ENCODE data around the gene TSHZ2.
"Not testable (repeated sequence)": the region's sequence is repeated elsewhere in the genome, so short reads cannot be mapped to it uniquely, and the experiment has no call there.

TSHZ2 gene

DNA sequence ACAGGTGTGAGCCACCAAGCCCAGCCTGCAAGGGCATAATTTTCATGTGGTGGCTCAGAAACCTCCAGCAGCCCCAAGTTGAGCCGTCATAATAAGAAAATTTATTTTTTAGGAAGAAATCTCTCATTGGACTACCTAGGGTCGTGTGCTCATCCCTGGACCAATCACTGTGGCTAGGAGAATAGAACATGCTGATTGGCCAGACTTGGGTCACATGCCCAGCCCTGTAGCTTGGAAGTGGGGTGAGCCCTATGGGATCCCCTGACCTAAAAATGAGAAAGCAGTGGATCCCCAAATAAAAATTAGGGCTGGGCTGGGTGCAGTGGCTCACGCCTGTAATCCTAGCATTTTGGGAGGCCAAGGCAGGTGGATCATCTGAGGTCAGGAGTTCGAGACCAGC, 466.2 kb downstream of the TSHZ2 start:
- DNase-seq, result no peak

DNA sequence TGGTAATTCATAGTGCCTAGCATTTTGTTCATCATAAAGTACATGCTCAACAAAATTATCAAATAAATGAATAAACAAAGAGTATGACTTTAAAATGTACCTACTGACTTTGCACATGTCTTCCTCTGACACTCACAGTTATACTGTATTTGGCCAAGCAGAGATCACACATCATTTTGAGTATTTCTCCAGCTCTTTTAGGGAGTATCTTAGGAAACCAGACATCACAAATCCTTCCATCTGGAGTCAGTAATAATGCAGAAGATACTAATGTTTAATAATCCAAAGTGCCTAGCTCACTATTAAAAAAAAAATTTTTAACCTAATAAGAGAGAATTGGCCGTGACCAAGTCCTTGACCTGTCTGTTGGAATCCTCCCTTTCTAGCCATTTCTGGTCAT, 466.9 kb downstream of the TSHZ2 start:
- no peak for DNase-seq

DNA sequence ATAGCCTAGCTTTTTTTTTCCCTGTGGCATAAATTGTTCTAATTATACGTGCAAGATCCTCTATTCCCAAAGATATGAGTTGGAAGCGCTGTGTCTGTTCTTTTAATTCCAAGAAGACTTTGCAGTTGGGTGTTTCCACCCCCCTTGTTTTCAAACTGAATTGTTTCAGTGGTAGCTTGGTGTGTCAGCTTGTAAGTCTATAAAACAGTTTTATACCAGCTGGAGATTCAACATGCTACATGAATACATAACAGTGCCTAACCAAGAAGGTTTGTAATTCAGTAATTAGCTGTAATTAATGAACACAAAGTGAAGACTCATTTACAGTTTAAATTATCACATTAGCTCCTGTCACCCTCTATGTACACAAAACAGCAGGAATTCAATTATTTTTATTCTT, 467.5 kb downstream of the TSHZ2 start:
- DNase-seq, result no peak

DNA sequence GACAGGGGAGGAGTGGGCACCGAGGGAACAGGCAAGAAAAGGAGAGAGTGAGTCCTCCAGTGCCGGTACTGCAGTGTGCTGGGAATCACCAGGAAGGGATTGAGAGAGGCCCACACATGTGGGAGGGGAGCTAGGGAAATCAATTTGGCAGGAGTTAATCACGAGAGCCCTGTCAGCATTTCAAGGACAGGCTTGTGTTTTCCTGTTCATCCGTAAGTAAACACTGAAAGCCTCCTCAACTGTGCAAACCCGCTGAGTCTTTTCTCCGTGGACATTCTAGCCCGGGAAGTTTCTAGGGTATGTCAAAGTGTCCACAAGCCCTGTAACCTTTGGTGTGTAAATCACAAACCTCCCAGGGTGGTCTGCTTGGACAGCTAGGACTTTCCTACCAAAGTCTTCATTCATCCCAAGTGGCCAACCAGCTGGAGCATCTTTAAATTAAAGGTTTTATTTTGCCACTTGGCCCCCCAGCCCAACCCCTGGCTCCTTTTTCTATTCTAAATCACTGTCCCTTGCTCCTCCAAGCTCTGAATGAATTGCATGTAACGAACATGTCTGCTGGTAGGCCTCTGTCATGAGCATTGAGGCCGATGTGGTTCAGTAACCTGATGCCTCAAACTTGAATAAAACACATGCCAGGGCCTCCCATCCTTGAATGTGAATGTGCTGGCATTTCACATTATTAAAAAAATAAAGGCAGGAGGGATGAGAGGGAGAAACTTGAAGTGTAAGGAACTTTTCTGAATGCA, 472.4 kb downstream of the TSHZ2 start:
- no peak for DNase-seq

DNA sequence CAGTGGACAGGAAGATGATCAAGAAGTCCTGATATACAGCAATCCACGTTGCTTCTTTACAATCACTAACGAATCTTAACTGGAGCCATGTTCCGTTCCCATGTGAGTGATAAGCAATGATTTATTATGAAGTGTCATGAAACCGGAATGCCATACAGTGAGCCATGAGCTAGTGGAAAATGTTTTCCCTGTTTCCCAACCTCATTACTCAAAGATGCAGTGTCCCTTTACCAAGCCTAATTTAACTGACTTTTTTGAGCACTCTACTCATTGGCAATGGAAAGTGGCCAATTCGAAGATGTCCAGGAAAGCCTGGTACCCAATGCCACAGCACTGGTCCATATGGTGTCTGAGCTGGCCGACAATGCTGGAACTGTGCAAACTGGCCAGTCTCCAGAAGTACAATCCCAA, 473.2 kb downstream of the TSHZ2 start:
- no peak for DNase-seq

DNA sequence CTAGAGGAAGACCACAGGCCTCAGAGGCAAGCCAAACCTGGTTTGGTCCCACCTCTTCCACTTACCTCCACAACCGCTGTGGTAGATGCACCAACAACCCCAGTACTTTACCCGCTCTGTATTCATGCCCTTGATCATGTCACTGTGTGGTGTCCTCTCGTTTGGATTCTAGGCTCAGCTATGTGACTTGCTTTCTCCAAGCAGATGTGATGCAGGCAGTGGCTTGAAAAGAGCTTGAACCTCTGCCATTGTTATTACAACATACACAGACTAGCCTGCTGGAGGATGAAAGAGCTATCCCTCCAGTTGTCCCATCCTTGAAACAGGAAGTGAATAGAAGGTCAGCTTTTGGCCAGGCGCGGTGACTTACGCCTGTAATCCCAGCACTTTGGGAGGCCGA, 473.8 kb downstream of the TSHZ2 start:
- DNase-seq, result no peak

DNA sequence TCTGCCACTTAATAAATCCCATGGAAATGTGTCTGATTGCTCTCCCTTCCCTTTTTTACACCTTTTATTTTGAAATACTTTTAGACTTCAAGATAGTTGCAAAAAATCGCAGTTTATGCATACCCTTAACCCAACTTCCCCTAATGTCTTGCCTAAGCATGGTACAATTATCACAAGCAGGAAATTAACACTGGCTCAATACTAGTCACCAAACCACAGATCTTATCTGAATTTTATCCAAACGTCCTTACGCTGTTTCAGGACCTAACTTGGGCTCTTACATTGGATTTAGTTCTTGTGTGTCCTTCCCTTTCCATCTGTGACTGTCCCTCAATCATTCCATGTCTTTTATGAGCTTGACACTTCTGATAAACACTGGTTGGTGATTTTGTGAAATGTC, 475.2 kb downstream of the TSHZ2 start:
- no peak for DNase-seq

DNA sequence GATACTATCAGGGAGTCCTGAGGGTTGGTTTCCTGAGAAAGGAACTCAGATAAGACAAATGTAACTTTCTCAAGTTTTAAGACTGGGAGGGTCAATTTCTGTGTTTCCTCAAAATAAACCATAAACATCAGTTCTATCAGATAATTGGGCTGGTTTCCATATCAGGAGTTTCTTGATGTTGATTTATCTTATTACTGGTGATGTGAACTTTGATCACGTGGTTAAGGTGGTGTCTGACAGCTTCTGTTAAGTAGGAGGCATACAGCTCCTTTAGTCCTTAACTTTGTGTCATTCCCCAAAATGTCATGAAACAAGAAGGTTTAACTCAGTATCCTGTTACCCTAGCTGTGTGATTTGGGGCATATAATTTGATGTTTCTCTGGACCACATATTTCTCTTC, 476.3 kb downstream of the TSHZ2 start:
- DNase-seq, result no peak

DNA sequence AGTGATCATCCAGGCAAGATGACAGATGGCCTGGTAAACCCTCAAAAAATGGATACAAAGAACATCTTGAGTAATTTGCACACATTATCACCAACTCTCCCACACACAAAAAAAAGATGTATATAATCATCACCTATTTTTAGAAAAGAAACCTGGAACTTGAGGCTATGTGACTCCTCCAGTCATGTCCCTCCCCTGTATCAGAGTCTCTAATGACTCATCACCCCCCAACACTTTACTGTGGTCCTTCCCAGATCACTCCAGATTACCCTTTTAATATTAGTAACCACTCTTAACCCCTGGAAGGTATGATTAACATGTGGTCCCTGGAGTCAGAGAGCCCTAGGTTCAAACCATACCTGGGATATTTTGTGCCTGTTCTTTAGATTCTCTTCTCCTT, 476.7 kb downstream of the TSHZ2 start:
- no peak for DNase-seq

DNA sequence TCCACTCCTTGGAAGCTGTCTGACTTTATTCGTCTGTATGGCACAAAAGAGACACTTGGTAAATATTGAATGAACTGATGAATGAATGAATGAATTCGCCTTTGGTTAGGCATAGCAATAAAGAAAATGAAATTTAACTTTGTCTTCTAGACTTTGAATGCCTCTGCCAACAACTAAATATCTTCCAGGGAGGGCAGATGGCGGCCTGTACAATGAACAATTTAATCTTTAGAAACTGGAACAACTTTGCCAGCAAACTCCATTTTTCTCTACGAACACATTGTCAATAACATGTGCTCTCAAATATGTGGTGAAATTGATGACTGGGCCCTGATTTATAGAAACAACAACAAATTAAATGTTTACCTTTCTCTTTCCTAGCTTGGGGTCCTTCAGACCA, 480.9 kb downstream of the TSHZ2 start:
- DNase-seq, result no peak

DNA sequence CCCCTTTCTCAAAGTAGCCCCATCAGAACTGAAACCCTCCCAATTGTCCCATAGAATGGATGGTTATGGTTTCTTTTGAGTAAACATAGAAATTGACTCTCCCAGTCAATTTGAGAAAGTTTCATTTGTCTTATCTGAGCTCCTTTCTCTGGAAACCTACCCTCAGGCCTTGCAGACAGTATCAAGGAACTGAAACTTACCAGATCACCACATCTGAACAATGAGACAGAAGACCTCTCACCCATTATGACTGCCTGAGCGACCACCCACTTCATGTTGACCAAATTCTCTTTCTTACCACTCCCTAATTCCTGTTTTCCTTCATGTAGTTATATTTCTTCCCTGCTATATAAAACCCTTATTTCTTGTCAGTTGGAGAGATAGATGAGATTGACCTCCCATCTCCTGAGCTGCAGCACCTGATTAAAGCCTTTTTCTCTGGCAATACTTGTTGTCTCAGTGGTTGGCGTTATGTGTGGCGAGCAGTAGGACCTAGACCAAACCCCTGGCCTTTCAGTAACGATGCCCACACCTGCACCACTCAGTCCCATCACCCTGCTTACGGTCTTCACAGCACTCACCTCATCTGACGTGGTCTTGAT, 482.6 kb downstream of the TSHZ2 start:
- no peak for DNase-seq

DNA sequence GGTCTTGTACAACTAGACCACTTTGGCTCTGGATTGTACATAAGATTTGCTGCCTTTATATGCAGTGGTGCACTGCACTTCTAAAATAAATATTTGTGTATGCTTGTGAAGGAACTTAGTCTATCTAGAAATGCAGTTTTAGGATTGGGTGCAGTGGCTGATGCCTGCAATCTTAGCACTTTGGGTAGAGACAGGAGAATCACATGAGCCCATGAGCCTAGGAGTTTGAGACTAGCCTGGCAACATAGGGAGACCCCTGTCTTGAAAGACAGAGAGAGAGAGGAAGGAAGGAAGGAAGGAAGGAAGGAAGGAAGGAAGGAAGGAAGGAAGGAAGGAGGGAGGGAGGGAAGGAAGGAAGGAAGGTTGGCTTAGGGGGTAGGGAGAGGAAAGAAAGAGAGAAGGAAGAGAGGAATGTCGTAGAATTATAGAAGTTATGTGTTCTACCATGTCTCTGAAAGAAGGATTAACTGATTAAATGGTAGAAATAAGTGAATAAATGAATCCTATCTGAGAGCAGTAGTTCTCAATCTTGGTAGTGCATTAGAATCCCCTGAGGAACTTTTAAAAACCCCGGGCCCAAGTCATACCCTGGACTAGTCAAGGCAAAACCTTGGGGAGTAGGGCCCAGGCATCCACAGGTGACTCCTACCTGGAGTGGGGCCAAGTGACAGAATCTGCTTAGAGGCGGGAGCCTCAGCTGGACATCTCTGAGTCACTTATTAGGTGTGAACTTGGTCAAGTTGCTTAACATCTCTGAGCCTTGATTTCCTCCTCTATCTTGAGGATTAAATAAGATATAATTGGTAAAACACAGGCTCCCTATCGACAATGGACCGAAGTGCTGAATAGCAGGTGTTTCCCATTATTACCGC, 491.2 kb downstream of the TSHZ2 start:
- no peak for DNase-seq

DNA sequence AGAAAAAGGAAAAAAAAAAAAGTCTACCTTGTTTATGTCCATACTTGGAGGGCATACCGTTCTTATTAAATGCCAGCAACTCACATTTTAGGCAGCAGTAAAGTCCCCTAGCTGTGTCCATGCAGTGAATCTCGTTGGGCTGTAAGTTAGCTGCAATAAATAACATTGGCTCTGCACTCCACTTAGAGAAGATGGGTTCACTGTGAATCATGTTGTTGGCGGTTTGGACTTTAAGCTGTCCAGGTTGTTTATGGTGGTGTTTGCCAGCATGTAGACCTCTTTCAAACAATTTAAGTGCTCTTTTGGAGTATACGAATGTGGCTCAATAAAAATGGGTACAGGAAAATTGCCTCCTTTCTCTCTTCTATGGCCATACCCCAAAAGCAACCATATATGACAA, 494.1 kb downstream of the TSHZ2 start:
- DNase-seq, result no peak

DNA sequence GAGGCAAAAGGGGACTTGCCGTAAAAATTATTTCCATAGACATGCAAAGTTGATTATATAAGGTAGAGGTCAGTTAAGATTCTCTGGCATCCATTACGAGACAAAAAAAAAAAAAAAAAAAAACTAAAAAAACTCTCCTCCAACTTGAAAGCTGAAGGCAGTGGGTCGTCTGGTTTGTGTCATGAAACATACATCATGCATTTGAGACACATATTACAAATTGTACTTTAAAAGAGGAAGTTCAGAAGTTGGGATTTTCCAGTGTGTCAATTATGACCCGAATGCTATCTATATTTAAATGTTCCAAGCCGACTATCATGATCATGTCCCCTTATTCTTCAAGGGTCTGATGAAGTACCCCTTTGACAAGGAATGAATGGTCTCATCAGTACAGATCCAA, 496.4 kb downstream of the TSHZ2 start:
- no peak for DNase-seq

DNA sequence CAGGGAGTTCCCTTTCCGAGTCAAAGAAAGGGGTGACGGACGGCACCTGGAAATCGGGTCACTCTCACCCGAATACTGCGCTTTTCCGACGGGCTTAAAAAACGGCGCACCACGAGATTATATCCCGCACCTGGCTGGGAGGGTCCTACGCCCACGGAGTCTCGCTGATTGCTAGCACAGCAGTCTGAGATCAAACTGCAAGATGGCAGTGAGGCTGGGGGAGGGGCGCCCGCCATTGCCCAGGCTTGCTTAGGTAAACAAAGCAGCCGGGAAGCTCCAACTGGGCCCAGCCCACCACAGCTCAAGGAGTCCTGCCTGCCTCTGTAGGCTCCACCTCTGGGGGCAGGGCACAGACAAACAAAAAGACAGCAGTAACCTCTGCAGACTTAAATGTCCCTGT, 500.7 kb downstream of the TSHZ2 start:
- not testable (repeated sequence) for DNase-seq

DNA sequence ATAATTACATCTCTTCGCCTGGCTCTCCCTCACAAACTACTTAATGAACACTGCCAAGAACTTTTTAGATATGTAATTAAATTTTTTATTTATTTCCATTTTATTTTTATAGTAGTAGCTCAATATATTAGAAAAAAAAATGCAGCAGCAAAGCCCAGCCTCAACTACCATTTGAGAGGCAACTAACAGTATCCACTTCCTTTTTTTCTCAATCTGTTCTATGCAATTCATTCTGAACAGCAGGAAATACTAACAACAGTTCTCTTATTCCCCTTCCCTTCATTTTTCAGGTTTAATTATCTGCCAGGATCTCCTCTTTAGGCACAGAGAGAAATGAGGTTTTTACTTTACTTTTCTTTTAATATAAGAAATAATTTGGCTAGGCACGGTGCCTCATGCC, 508.8 kb downstream of the TSHZ2 start:
- DNase-seq, result no peak

DNA sequence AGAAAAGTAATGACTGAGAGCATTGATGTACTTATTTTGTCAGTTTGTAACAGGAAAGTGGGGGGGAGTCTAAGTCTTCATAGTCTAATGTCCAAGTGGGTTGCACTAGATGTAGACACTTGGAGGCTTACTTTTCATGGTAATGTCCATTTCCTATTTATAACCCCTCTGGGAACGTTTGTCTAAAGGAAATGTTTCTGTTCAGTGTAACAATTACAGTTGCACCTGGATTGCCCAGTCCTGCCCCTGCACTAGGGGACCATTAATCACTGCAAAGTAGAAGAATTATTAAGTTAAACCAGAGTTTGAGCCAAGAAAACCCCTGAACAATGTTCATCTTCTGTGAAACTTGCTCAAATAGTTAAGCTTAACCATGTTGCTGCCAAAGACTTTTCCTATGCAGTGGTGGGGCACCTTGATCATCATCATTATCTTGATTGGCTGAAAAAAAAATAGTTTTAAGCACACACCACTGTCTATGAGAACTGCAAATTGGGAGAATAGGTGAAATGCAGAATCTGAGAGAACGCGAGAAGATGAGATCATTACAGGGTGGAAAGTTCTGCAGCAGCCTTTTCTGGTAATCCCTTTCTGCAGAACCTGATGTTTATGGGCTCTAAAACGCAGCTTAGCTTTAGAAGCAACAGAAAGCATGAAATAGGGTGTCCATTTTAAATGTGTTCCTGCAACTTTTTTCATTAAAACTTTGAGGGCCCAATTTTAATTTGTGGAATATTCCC, 515.5 kb downstream of the TSHZ2 start:
- DNase-seq, result no peak

DNA sequence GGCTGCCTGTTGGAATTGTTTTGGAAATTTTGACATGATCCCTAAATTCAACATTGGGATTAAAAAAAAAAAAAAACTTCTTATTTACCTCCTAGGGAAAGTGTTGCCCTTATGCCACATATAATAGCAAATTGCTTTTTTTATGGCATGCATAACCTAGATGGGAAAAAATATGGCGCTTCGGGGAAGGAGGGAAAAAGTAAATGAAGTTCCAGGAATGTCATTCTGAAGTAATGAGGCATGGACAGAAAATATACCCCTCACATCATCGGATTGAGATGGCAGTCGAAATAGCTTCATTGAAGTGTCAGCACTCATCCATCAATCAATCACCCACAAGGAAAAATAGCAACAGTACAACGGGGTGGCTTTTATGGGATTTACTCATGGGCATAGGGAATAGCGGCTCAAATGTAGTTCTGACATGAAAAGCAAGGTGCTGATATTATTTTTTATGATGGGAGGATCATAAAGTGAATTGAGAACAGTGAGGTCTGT, 516.7 kb downstream of the TSHZ2 start:
- no peak for DNase-seq

DNA sequence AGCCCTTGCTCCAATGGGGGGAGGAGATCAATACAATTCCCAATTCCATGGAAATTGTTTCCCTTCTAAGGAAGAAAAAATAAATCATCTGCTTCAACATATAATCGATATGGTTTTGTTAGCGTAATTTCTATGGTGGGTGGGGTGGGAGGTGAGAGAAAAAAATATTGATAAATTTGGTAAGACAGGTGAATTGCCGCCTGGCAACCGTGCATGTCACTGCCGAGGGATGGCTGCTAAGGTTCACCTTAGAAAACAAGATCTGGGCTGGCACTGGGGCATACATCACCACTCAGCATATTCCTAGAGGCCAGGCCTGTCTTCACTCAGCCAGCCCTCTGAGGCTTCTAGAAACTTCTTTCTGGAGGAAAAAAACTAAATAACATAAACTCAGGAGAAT, 517.4 kb downstream of the TSHZ2 start:
- no peak for DNase-seq

DNA sequence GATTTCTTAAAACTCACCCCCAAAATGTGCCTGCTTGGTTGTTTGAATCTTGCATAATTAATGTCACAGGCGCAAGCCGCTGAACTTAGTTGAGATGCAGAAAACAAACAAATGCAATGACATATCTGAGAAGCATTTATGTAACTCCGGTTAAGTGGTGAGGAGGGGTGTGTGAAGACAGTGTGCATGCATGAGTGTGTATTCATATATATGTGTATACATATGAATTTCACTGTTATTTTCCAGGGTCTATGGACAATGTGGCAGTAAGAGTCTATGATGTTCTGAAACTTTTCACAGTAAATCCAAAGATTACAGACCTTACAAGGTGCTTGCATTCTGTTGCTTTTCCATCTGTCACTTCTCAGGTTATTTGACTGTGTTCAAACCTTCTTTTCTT, 518.5 kb downstream of the TSHZ2 start:
- DNase-seq, result no peak

DNA sequence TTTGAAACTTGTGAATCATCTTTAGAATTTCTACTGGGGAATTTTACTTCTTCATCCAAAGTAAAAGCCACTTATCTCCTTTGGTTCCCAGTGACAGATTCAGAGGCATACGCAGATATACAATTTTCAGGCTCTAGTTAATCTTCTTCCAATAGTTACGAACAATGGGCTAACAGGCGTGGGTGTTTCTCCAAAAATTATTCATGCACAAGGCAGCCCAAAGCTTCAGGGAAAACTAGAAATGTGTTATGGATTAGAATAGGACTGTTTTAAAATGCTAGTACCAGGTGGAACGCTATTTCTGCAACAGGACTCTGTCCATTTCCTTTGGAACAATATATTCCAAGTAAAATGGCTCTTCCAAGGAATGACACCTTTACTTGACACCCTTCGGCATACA, 519.3 kb downstream of the TSHZ2 start:
- DNase-seq, result no peak

DNA sequence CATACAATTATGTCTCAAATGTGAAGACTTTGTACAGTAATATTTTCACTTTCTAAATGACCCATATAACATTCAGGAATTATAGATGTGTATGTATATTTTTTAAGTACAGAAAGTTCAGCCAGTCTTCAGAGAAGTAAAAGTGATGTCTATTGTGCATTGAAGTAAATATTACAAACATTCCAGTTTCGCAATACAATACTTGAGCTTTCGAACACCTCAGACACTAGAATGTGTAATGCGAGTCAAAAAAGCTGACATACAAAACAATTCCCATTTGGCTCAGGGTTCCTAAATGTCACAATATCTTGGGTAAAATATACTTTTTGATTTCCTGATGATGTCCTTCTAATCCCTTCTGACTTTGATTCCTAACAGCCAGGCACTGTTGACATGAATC, 520.1 kb downstream of the TSHZ2 start:
- no peak for DNase-seq

DNA sequence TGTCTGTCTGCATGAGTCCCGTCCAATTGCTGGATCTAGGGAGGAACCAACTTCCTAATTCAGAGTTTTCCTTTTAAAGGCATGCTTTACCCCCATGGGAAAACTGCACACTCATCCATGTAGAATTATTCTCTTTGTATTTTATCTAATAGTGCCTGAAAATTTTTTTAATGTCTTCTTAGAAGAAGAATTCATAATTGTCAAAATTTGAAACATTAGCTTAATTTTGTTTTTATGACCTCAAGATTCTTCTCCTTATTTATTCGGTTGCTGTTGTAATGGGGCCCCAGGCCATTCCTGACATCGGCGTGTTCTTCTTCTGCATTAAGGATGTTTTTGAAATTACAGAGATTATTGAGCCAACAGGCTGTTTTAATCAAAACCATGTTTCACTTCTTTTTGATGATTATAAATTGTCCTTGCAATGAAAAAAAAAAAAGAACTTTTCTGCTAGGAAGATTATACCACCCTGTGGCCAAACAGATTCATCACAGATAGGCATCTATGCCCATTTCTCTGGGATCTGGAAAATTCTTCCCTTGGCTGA, 521.2 kb downstream of the TSHZ2 start:
- DNase-seq, result no peak

Data from activated CD8-positive, alpha-beta memory T cell treated with anti-CD3 and anti-CD28 coated beads, Interleukin-2, amount 50 U/mL, for 4 hours (primary cell).